HCEC 1CT (cell line): ENCODE data around the gene PI4KB.
A peak's percentile ranks its signal among the peaks of the same experiment; 100 is the strongest.

Experiments used
- DNase-seq: peaks from one replicate; pipeline ENCODE4 v3.0.0-alpha.2; 2017

PI4KB gene

GRCh38 chr1:151311011-151311410, 16.2 kb downstream of the PI4KB start:
- DNase-seq, result peak; percentile 40

- DNase-seq, result peak; percentile 41
Observed at GRCh38 chr1:151309811-151310323, 17.3 kb downstream of the PI4KB start.

- DNase-seq, result no peak
Observed at GRCh38 chr1:151294742-151295462, 32.3 kb downstream of the PI4KB start.

- DNase-seq, result no peak
Observed at GRCh38 chr1:151293093-151293492, 34.1 kb downstream of the PI4KB start.

GRCh38 chr1:151292207-151293030, 34.8 kb downstream of the PI4KB start:
- DNase-seq, result no peak

- no peak for DNase-seq
Observed at GRCh38 chr1:151290709-151291303, 36.4 kb downstream of the PI4KB start.

- no peak for DNase-seq
Observed at GRCh38 chr1:151289991-151290708, 37.1 kb downstream of the PI4KB start.

- no peak for DNase-seq
Observed at GRCh38 chr1:151289080-151289935, 37.9 kb downstream of the PI4KB start.

GRCh38 chr1:151288502-151288901, 38.7 kb downstream of the PI4KB start:
- no peak for DNase-seq

- no peak for DNase-seq
Observed at GRCh38 chr1:151287767-151288500, 39.3 kb downstream of the PI4KB start.

GRCh38 chr1:151287341-151287699, 39.9 kb downstream of the PI4KB start:
- DNase-seq, result no peak

GRCh38 chr1:151286619-151287340, 40.4 kb downstream of the PI4KB start:
- no peak for DNase-seq

GRCh38 chr1:151284013-151284577, 43.1 kb downstream of the PI4KB start:
- no peak for DNase-seq

- no peak for DNase-seq
Observed at GRCh38 chr1:151282883-151283725, 44.1 kb downstream of the PI4KB start.

- peak; percentile 100 for DNase-seq
Observed at GRCh38 chr1:151281969-151282882, 45.0 kb downstream of the PI4KB start, which contains the start of gene ZNF687. TSS of gene ZNF687 (plus strand) at chr1:151282299. CDS start at chr1:151286292, 3,993 bp downstream.

GRCh38 chr1:151281225-151281968, 45.8 kb downstream of the PI4KB start:
- DNase-seq, result peak; percentile 98

- no peak for DNase-seq
Observed at GRCh38 chr1:151277249-151277648, 50.0 kb downstream of the PI4KB start.
